HepG2 (cell line): ENCODE results near the gene LILRB2. TPM values are rescaled to one million over a fixed set of nuclear protein-coding genes. Genes with fewer than 3 reads are reported as not detected.

Experiments used
- ATAC-seq: fragments of 200-7000 bp; cut with Tn5 transposase; 3 replicates; pipeline ENCODE4 v1.9.1; 2020; ENCODE audit warnings: mild to moderate bottlenecking, moderate library complexity
- BruUV-seq: library from RNA; stranded (reverse); fragments of 400-500 nt; replicated peaks from 2 replicates; lab custom pipeline; 2021; lab: Mats Ljungman, UMichigan
- CTCF ChIA-PET: fragments of 300-600 bp; formaldehyde crosslinking; extraction: SDS; loops from one replicate; lab custom pipeline; 2021; ENCODE audit warnings: low total read pairs, inconsistent platforms, low intra/inter-chr PET ratio; lab: Yijun Ruan, JAX
- POLR2A ChIA-PET: fragments of 350-600 bp; sonication (Branson Sonifier 250); formaldehyde crosslinking; loops from one replicate; lab custom pipeline; 2020; ENCODE audit warnings: antibody characterized with exemption, inconsistent platforms; lab: Yijun Ruan, JAX
- DNase-seq: peaks from one replicate; pipeline ENCODE4 v3.0.0-alpha.2; 2015; ENCODE audit warnings: low spot score
- FAIRE-seq: peaks from 3 replicates; lab custom pipeline; 2011; peaks lifted over from hg19 to GRCh38; lab: Jason Lieb, UNC
- H2AFZ ChIP-seq: one replicate; pipeline ENCODE4 v1.6.1; 2011; ENCODE audit warnings: low read length, inconsistent platforms
- H3K27ac ChIP-seq: fragments of 300-600 bp; 3 replicates; pipeline ENCODE4 v1.8.0; 2011; ENCODE audit warnings: mixed run types, mild to moderate bottlenecking, mixed read lengths, low read length, inconsistent platforms; ENCODE audit not compliant: insufficient read depth; ENCODE audit errors: extremely low read length
- H3K27me3 ChIP-seq, 2 experiments: fragments of 200-600 bp in 1 of 2; 2 replicates in 1 of 2; 3 replicates in 1 of 2; pipeline versions ENCODE4 v1.6.0 to v1.8.0; 2011; ENCODE audit warnings: low read length in 2 of 2, mild to moderate bottlenecking in 2 of 2, moderate library complexity in 2 of 2, inconsistent platforms in 1 of 2; ENCODE audit not compliant: insufficient read depth in 2 of 2, control insufficient read depth in 1 of 2
- H3K36me3 ChIP-seq, 2 experiments: fragments of 200-600 bp in 1 of 2; replicated peaks in 1 of 2; 2 replicates in 1 of 2; 3 replicates in 1 of 2; pipeline versions ENCODE4 v1.5.1 to v1.8.0; 2011; ENCODE audit warnings: low read length in 2 of 2, inconsistent platforms in 1 of 2; ENCODE audit not compliant: insufficient read depth in 2 of 2, control insufficient read depth in 1 of 2
- H3K4me1 ChIP-seq: 2 replicates; pipeline ENCODE4 v1.5.1; 2012; ENCODE audit warnings: low read length, inconsistent platforms; ENCODE audit not compliant: insufficient read depth
- H3K4me2 ChIP-seq: 2 replicates; pipeline ENCODE4 v1.6.0; 2011; ENCODE audit warnings: low read depth, low read length, inconsistent platforms
- H3K4me3 ChIP-seq, 3 experiments: fragments of 200-600 bp in 1 of 3; sonication (generic), shearing (Covaris generic) in 1 of 3; replicated peaks in 1 of 3; 2 replicates each; pipeline ENCODE4 v1.5.1; 2011 to 2016; ENCODE audit warnings: low read length in 3 of 3, inconsistent platforms in 2 of 3, low read depth in 2 of 3, mild to moderate bottlenecking in 2 of 3, control low read depth in 1 of 3, mixed read lengths in 1 of 3; ENCODE audit not compliant: insufficient read depth in 1 of 3
- H3K79me2 ChIP-seq: one replicate; pipeline ENCODE4 v1.6.1; 2011; ENCODE audit warnings: low read length, inconsistent platforms; ENCODE audit not compliant: insufficient read depth
- H3K9ac ChIP-seq: 2 replicates; pipeline ENCODE4 v1.6.0; 2011; ENCODE audit warnings: mild to moderate bottlenecking, low read depth, low read length, inconsistent platforms; ENCODE audit not compliant: insufficient read depth
- H3K9me3 ChIP-seq: 2 replicates; pipeline ENCODE4 v1.5.1; 2012; ENCODE audit warnings: mild to moderate bottlenecking, low read length
- H4K20me1 ChIP-seq: 2 replicates; pipeline ENCODE4 v1.6.0; 2011; ENCODE audit warnings: inconsistent platforms, mild to moderate bottlenecking, low read length, moderate library complexity; ENCODE audit not compliant: insufficient read depth
- ADNP ChIP-seq: sonication (generic); formaldehyde crosslinking; IDR thresholded peaks from 2 replicates; pipeline ENCODE4 v1.4.0; 2020; ENCODE audit warnings: missing genetic modification reagents
- ATF6 ChIP-seq: sonication (generic); formaldehyde crosslinking; conservative IDR thresholded peaks from 2 replicates; pipeline ENCODE4 v1.4.0; 2020; ENCODE audit warnings: missing genetic modification reagents
- CEBPG ChIP-seq: IDR thresholded peaks from 2 replicates; pipeline ENCODE4 v1.6.1; 2016
- CSRNP2 ChIP-seq: sonication (generic); formaldehyde crosslinking; conservative IDR thresholded peaks from 2 replicates; pipeline ENCODE4 v1.8.0; 2022; ENCODE audit warnings: low read depth, missing genetic modification reagents
- FUBP1 ChIP-seq: sonication (generic); formaldehyde crosslinking; IDR thresholded peaks from 2 replicates; pipeline ENCODE4 v1.5.1; 2020; ENCODE audit warnings: missing genetic modification reagents, mild to moderate bottlenecking, borderline replicate concordance
- GATA4 ChIP-seq: sonication (generic); IDR thresholded peaks from 2 replicates; pipeline ENCODE4 v1.6.1; 2016; ENCODE audit warnings: antibody characterized with exemption, low read depth, borderline replicate concordance
- GMEB1 ChIP-seq: sonication (generic); formaldehyde crosslinking; IDR thresholded peaks from 2 replicates; pipeline ENCODE4 v1.5.1; 2020; ENCODE audit warnings: missing genetic modification reagents, mild to moderate bottlenecking, borderline replicate concordance
- HDAC2 ChIP-seq: sonication (generic); formaldehyde crosslinking; IDR thresholded peaks from 2 replicates; pipeline ENCODE4 v1.4.0; 2020; ENCODE audit warnings: missing genetic modification reagents
- JARID2 ChIP-seq: sonication (generic); formaldehyde crosslinking; IDR thresholded peaks from 2 replicates; pipeline ENCODE4 v1.8.1; 2023; ENCODE audit warnings: missing genetic modification reagents, inconsistent platforms; ENCODE audit not compliant: insufficient replicate concordance
- MTA1 ChIP-seq: sonication (generic); formaldehyde crosslinking; IDR thresholded peaks from 2 replicates; pipeline ENCODE4 v1.4.0; 2020; ENCODE audit warnings: missing genetic modification reagents, mild to moderate bottlenecking, borderline replicate concordance
- RBAK ChIP-seq: sonication (generic); formaldehyde crosslinking; IDR thresholded peaks from 2 replicates; pipeline ENCODE4 v1.5.1; 2020; ENCODE audit warnings: mild to moderate bottlenecking, missing genetic modification reagents
- U2AF1 ChIP-seq: fragments of 200-400 bp; formaldehyde crosslinking; optimal IDR thresholded peaks from 2 replicates; pipeline ENCODE3; 2017; ENCODE audit warnings: mild to moderate bottlenecking, low read depth, low read length
- ZNF280B ChIP-seq: sonication (generic); formaldehyde crosslinking; IDR thresholded peaks from 2 replicates; pipeline ENCODE4 v1.5.0; 2020; ENCODE audit warnings: missing genetic modification reagents, mild to moderate bottlenecking, borderline replicate concordance
- ZNF781 ChIP-seq: sonication (generic); formaldehyde crosslinking; IDR thresholded peaks from 2 replicates; pipeline ENCODE4 v1.5.1; 2020; ENCODE audit warnings: borderline replicate concordance, mild to moderate bottlenecking, missing genetic modification reagents; ENCODE audit errors: not compliant biosample characterization
- ZSCAN21 ChIP-seq: sonication (generic); formaldehyde crosslinking; IDR thresholded peaks from 2 replicates; pipeline ENCODE4 v1.8.0; 2022; ENCODE audit warnings: mild to moderate bottlenecking, missing genetic modification reagents, moderate library complexity, borderline replicate concordance
- WGBS: methylation state at CpG from one replicate; pipeline ENCODE4 v1.1.6; 2017; ENCODE audit warnings: low lambda C conversion rate; 5-methylcytosine and 5-hydroxymethylcytosine counted together
- in situ Hi-C: cut with HindIII; loops from 2 replicates; pipeline ENCODE4 v1.10.0; 2017; ENCODE audit warnings: low pct_unique_long_range_greater_than_20kb; ENCODE audit not compliant: extremely low pct_ligation_motif_present
- intact Hi-C: fragments of 100-400 bp; cut with micrococcal nuclease; formaldehyde crosslinking; loops from one replicate; pipeline ENCODE4 v1.10.0; 2022; ENCODE audit not compliant: unreplicated experiment
- polyA plus RNA-seq, 8 experiments: library from polyadenylated mRNA; depleted of rRNA in 3 of 8; stranded (reverse) in 7 of 8; unstranded in 1 of 8; fragments of >200 nt; fragmentation: Illumina TruSeq in 4 of 8; extraction: Trizol in 4 of 8; gene quantifications; 2 replicates each; pipeline versions ENCODE4 v1.2.1 to v1.2.3, GENCODE V29; 2011 to 2016; ENCODE audit warnings: low read depth in 4 of 8, missing spikeins in 1 of 8, mixed read lengths in 1 of 8; ENCODE audit not compliant: insufficient read depth in 1 of 8
- total RNA-seq, 5 experiments: library from RNA; depleted of rRNA; stranded (reverse); fragments of >200 nt; fragmentation: Illumina TruSeq; extraction: Trizol; gene quantifications; 2 replicates each; pipeline ENCODE4 v1.2.3, GENCODE V29; 2016; ENCODE audit warnings: low read depth in 1 of 5

LILRB2 gene
- total and polyA plus RNA-seq, 2 of the 13 experiments (the other 11 are each of a cell fraction or from before 2014, with no cell fraction given) = not detected

GRCh38 chr19:54268936-54269335, 12.0 kb downstream of the LILRB2 start:
- no peaks in the 10 kb centered on the region for H3K9me3 ChIP-seq
- no peak for ATAC-seq
- CTCF ChIA-PET = no interaction called here
- TF ChIP-seq RBAK (no peak), FUBP1 (CRISPR knock-in tag) (no peak), CSRNP2 (CRISPR knock-in tag) (no peak), ATF6 (CRISPR knock-in tag) (no peak), ADNP (CRISPR knock-in tag) (no peak), JARID2 (CRISPR knock-in tag) (no peak), U2AF1 (no peak), MTA1 (CRISPR knock-in tag) (no peak), GMEB1 (CRISPR knock-in tag) (no peak), CEBPG (CRISPR knock-in tag) (no peak), ZSCAN21 (CRISPR knock-in tag) (no peak), ZNF280B (CRISPR knock-in tag) (no peak), GATA4 (no peak), ZNF781 (CRISPR knock-in tag) (no peak), HDAC2 (CRISPR knock-in tag) (no peak)

More at GRCh38 chr19:54268936-54269335, 12.0 kb downstream of the LILRB2 start:
- H3K27ac ChIP-seq = no peak overlapping the region
- 0% methylated on average over 2 of the region's 2 CpGs for WGBS
- H3K4me1 ChIP-seq = no peaks in the 10 kb centered on the region
- no peaks in the 10 kb centered on the region for H3K79me2 ChIP-seq
- peaks cover 0 to 8% of the 10 kb centered on the region in 2 experiments; a peak in 1 of 5 replicates for H3K27me3 ChIP-seq
- H3K36me3 ChIP-seq = no peaks in the 10 kb centered on the region
- intact Hi-C loops (no loop called here), in situ Hi-C loops (no loop called here)
- FAIRE-seq = no peak
- no peak overlapping the region for H3K4me3 ChIP-seq
- H4K20me1 ChIP-seq = no peaks in the 10 kb centered on the region
- POLR2A ChIA-PET = no interaction called here
- no peak overlapping the region for H3K4me2 ChIP-seq
- no peak for DNase-seq
- no TSS peak for BruUV-seq
- no peak overlapping the region for H2AFZ ChIP-seq
- H3K9ac ChIP-seq = no peak overlapping the region
